Mesenchymal stem cell (in vitro differentiated cells and primary cell): ENCODE measurements around the gene MTG1.
"Not testable (repeated sequence)": the region's sequence is repeated elsewhere in the genome, so short reads cannot be mapped to it uniquely, and the experiment has no call there.

ENCODE experiments used
- DNase-seq: peaks from one replicate; pipeline ENCODE4 v3.0.0-alpha.2; 2013
- H2AFZ ChIP-seq: one replicate; pipeline ENCODE4 v1.6.1; 2013; ENCODE audit warnings: low read depth, mild to moderate bottlenecking, control low read depth, inconsistent platforms, low read length, moderate library complexity
- H2AK5ac ChIP-seq: 2 replicates; pipeline ENCODE4 v1.6.1; 2013; ENCODE audit warnings: low read length, moderate library complexity, mild to moderate bottlenecking, inconsistent platforms; ENCODE audit not compliant: severe bottlenecking
- H2BK120ac ChIP-seq: one replicate; pipeline ENCODE4 v1.6.1; 2013; ENCODE audit warnings: low read depth, mild to moderate bottlenecking, inconsistent platforms, low read length, moderate library complexity
- H2BK12ac ChIP-seq, 2 experiments: one replicate each; pipeline ENCODE4 v1.6.1; 2013; ENCODE audit warnings: inconsistent platforms in 2 of 2, low read length in 2 of 2, mild to moderate bottlenecking in 2 of 2, moderate library complexity in 2 of 2, control low read depth in 1 of 2
- H2BK15ac ChIP-seq: one replicate; pipeline ENCODE4 v1.6.1; 2013; ENCODE audit warnings: mild to moderate bottlenecking, low read depth, inconsistent platforms; ENCODE audit not compliant: poor library complexity, severe bottlenecking
- H2BK5ac ChIP-seq: 2 replicates; pipeline ENCODE4 v1.6.1; 2013; ENCODE audit warnings: low read depth, mild to moderate bottlenecking, low read length, control low read depth, inconsistent platforms; ENCODE audit not compliant: poor library complexity, severe bottlenecking
- H3K14ac ChIP-seq, 2 experiments: one replicate each; pipeline ENCODE4 v1.6.1; 2013; ENCODE audit warnings: inconsistent platforms in 2 of 2, low read length in 2 of 2, control low read depth in 1 of 2, mild to moderate bottlenecking in 1 of 2, moderate library complexity in 1 of 2
- H3K18ac ChIP-seq, 2 experiments: one replicate each; pipeline ENCODE4 v1.6.1; 2013; ENCODE audit warnings: inconsistent platforms in 2 of 2, low read length in 2 of 2, control low read depth in 1 of 2, low read depth in 1 of 2, mild to moderate bottlenecking in 1 of 2
- H3K23ac ChIP-seq, 2 experiments: one replicate each; pipeline ENCODE4 v1.6.1; 2013; ENCODE audit warnings: inconsistent platforms in 2 of 2, low read length in 2 of 2, mild to moderate bottlenecking in 2 of 2, moderate library complexity in 2 of 2, control low read depth in 1 of 2
- H3K27ac ChIP-seq: 2 replicates; pipeline ENCODE4 v1.5.1; 2013; ENCODE audit warnings: mild to moderate bottlenecking, moderate library complexity, low read length, control low read depth, inconsistent platforms; ENCODE audit not compliant: poor library complexity, severe bottlenecking
- H3K27me3 ChIP-seq, 2 experiments: 2 replicates each; pipeline versions ENCODE4 v1.6.1 to v1.7.0; 2013; ENCODE audit warnings: low read length in 2 of 2, mild to moderate bottlenecking in 2 of 2, moderate library complexity in 2 of 2, control low read depth in 1 of 2, inconsistent platforms in 1 of 2; ENCODE audit not compliant: control insufficient read depth in 1 of 2, insufficient read depth in 1 of 2
- H3K36me3 ChIP-seq, 2 experiments: 2 replicates each; pipeline versions ENCODE4 v1.6.1 to v1.7.0; 2013; ENCODE audit warnings: low read length in 2 of 2, control low read depth in 1 of 2, inconsistent platforms in 1 of 2, low read depth in 1 of 2, mild to moderate bottlenecking in 1 of 2; ENCODE audit not compliant: insufficient read depth in 2 of 2, control insufficient read depth in 1 of 2
- H3K4ac ChIP-seq, 2 experiments: one replicate each; pipeline ENCODE4 v1.6.1; 2013; ENCODE audit warnings: inconsistent platforms in 2 of 2, low read length in 2 of 2, mild to moderate bottlenecking in 2 of 2, moderate library complexity in 2 of 2, control low read depth in 1 of 2, low read depth in 1 of 2
- H3K4me1 ChIP-seq: 2 replicates; pipeline ENCODE4 v1.6.1; 2013; ENCODE audit warnings: low read depth, low read length, control low read depth; ENCODE audit not compliant: control insufficient read depth, insufficient read depth
- H3K4me2 ChIP-seq: 2 replicates; pipeline ENCODE4 v1.6.1; 2013; ENCODE audit warnings: low read length, mild to moderate bottlenecking, inconsistent platforms; ENCODE audit not compliant: poor library complexity, severe bottlenecking
- H3K4me3 ChIP-seq, 2 experiments: 2 replicates each; pipeline versions ENCODE4 v1.5.1 to v1.7.0; 2013; ENCODE audit warnings: low read length in 2 of 2, mild to moderate bottlenecking in 2 of 2, control low read depth in 1 of 2, low read depth in 1 of 2; ENCODE audit not compliant: insufficient read depth in 1 of 2
- H3K79me1 ChIP-seq: replicated peaks from 2 replicates; pipeline ENCODE4 v1.6.1; 2013; ENCODE audit warnings: mild to moderate bottlenecking, control low read depth, low read length, inconsistent platforms; ENCODE audit not compliant: poor library complexity, severe bottlenecking
- H3K9ac ChIP-seq: 2 replicates; pipeline ENCODE4 v1.7.0; 2013; ENCODE audit warnings: mild to moderate bottlenecking, low read length, moderate library complexity
- H3K9me3 ChIP-seq: 2 replicates; pipeline ENCODE4 v1.7.0; 2013; ENCODE audit warnings: mild to moderate bottlenecking, low read length; ENCODE audit not compliant: control insufficient read depth
- H4K8ac ChIP-seq: one replicate; pipeline ENCODE4 v1.6.1; 2013; ENCODE audit warnings: inconsistent platforms, mild to moderate bottlenecking, low read length, moderate library complexity
- H4K91ac ChIP-seq: one replicate; pipeline ENCODE4 v1.6.1; 2013; ENCODE audit warnings: mild to moderate bottlenecking, low read length, inconsistent platforms
- WGBS: methylation state at CpG from one replicate; pipeline ENCODE4 v1.1.7; 2013; ENCODE audit warnings: mixed read lengths; 5-methylcytosine and 5-hydroxymethylcytosine counted together

The MTG1 gene

DNA sequence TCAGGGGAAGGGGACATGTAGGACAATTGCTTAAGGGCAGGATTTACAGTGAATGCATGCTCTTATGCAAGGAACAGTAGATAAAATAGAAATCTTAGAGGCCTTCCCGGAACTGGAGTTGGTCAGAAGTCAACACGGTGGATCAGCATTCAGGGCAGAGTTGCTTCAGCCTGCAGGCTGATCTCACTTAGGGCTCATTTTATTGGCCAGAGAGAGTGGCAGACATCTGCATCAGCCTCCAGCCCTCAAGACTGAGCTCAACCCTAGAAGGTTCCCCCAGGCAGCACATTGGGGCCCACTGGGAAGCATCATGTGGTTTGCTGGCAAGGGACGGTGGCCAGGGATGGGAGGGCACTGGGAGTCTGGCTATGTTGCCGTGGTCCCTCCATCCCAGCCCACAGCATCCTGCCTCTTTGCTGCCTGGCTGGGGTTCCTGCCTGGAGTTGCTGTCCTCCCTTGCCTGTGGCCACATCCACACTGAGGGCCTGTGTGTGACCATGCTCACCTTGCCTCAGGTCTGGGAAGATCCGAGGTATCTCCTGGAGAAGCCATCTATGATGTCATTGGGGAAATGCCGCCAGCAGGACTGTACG, 72.8 kb downstream of the MTG1 start:
- no peak overlapping the region for H2BK15ac ChIP-seq
- no peak overlapping the region for H3K4ac ChIP-seq
- H4K8ac ChIP-seq: no peak overlapping the region
- no peak overlapping the region for H3K27ac ChIP-seq
- no peak overlapping the region for H4K91ac ChIP-seq
- H3K27me3 ChIP-seq: no peaks in the 10 kb centered on the region
- H3K14ac ChIP-seq: no peak overlapping the region
- DNase-seq: no peak
- no peak overlapping the region for H3K23ac ChIP-seq
- no peaks in the 10 kb centered on the region for H3K79me1 ChIP-seq
- 84% methylated on average over 7 of the region's 7 CpGs for WGBS
- H2BK5ac ChIP-seq: no peak overlapping the region
- no peaks in the 10 kb centered on the region for H3K9me3 ChIP-seq
- H2BK12ac ChIP-seq: no peak overlapping the region
- H3K4me1 ChIP-seq: no peaks in the 10 kb centered on the region
- H3K36me3 ChIP-seq: peaks cover 16 to 21% of the 10 kb centered on the region in 2 experiments
- no peak overlapping the region for H2AK5ac ChIP-seq
- H2AFZ ChIP-seq: no peak overlapping the region
- no peak overlapping the region for H3K4me3 ChIP-seq
- no peak overlapping the region for H2BK120ac ChIP-seq
- no peak overlapping the region for H3K4me2 ChIP-seq
- no peak overlapping the region for H3K18ac ChIP-seq
- no peak overlapping the region for H3K9ac ChIP-seq

DNA sequence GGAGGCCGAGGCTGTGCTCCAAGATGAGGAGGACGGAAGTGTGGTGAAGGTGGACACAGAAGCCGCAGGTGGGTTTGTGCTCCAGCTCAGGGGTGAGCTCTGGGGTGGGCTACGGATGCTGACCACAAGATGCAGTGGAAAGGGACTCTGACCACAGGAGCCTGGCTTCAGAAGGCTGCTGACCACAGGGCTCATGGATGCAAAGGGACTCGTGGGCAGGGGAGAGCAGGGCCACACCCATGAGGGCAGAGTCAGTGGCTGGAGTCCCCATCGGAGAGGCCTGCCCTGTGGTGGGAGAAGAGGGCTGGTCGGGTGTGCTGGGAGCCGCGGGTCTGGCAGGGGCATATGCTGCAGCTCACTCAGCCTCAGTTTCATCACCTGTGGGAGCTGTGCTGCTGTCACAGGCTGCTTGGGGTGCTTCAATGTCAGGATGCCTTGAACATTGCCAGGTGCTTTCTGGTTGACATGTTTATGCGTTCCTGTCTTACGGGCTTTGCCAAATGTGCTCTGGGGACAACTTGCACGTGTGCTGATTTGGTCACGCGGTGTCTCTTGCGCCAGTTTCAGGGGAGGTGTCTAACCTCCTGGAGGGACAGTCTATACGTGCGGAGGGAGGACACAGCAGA, 73.4 kb downstream of the MTG1 start:
- Histone ChIP-seq H3K27ac (no peak overlapping the region), H4K8ac (no peak overlapping the region), H3K79me1 (no peaks in the 10 kb centered on the region), H3K27me3 (no peaks in the 10 kb centered on the region), H3K9me3 (no peaks in the 10 kb centered on the region), H3K4me2 (no peak overlapping the region), H3K9ac (no peak overlapping the region), H2AK5ac (no peak overlapping the region), H3K18ac (no peak overlapping the region), H2BK120ac (no peak overlapping the region), H4K91ac (no peak overlapping the region), H2AFZ (no peak overlapping the region), H3K4me3 (no peak overlapping the region), H3K36me3 (peaks cover 16 to 21% of the 10 kb centered on the region in 2 experiments), H3K23ac (no peak overlapping the region), H2BK15ac (no peak overlapping the region), H3K14ac (no peak overlapping the region), H3K4ac (no peak overlapping the region), H2BK12ac (no peak overlapping the region), H2BK5ac (no peak overlapping the region), H3K4me1 (no peaks in the 10 kb centered on the region)
- 84% methylated on average over 17 of the region's 17 CpGs for WGBS
- no peak for DNase-seq

DNA sequence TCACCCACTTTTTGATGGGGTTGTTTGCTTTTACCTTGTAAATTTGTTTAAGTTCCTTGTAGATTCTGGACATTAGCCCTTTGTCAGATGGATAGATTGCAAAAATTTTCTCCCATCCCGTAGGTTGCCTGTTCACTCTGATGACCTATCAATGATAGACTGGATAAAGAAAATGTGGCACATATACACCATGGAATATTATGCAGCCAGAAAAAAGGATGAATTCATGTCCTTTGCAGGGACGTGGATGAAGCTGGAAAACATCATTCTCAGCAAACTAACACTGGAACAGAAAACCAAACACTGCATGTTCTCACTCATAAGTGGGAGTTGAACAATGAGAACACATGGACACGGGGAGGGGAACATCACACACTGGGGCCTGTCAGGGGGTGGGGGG, 75.2 kb downstream of the MTG1 start:
- 52% methylated on average over 2 of the region's 3 CpGs for WGBS
- H3K4ac ChIP-seq, H2BK5ac ChIP-seq, H3K27ac ChIP-seq, H2BK15ac ChIP-seq, H4K8ac ChIP-seq, H2AFZ ChIP-seq, DNase-seq, H2BK120ac ChIP-seq, H3K23ac ChIP-seq, H3K4me3 ChIP-seq, H3K4me1 ChIP-seq, H3K9ac ChIP-seq, H3K14ac ChIP-seq, H3K4me2 ChIP-seq, H2AK5ac ChIP-seq, H4K91ac ChIP-seq, H3K79me1 ChIP-seq, H2BK12ac ChIP-seq, H3K27me3 ChIP-seq, H3K18ac ChIP-seq, H3K9me3 ChIP-seq: not testable (repeated sequence)
- H3K36me3 ChIP-seq: peaks cover 16 to 21% of the 10 kb centered on the region in 2 experiments

DNA sequence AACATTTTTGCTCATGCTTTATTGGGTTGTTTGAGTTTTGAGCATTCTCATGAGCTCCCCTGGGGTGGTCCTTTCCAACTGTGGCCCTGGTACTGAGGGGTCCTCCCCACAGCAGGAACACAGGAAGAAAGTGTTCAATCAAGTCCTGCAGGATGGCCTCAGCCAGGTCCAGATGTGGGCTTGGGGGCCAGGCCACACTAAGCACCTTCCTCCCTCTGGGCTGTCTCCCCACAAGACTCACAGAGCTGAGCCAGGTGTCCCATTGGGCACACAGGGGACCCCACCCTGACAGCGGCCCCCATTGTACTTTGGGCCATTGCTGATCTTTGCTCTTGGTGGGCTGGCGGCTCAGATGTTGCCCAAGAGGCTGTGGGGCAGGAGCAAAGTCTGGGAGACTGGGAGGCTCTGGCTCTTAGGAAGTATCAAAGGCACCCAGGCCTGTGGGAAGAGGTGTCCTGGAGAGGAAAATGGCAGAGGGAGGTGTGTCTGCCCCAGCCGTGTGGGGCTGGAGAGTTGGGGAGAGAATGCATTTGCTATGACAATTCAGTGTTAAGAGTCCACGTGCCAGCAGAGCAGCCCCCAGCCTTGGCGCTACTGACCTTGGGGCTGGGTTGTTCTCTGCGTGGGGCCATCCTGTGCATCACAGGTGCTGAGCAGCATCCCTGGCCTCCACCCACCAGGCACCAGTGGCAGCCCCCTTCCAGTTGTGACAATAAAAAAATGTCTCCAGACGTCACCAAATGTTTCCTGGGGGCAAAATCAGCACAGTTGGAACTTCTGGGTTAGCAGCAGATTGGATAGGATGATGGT, 77.5 kb downstream of the MTG1 start:
- Histone ChIP-seq H3K27me3 (no peaks in the 10 kb centered on the region), H2BK12ac (no peak overlapping the region), H2AFZ (no peak overlapping the region), H3K4me2 (no peak overlapping the region), H2BK5ac (no peak overlapping the region), H4K8ac (no peak overlapping the region), H2AK5ac (no peak overlapping the region), H3K9me3 (no peaks in the 10 kb centered on the region), H3K14ac (no peak overlapping the region), H4K91ac (no peak overlapping the region), H2BK15ac (no peak overlapping the region), H3K4me1 (no peaks in the 10 kb centered on the region), H3K4me3 (no peak overlapping the region), H3K18ac (no peak overlapping the region), H3K23ac (no peak overlapping the region), H3K27ac (no peak overlapping the region), H2BK120ac (no peak overlapping the region), H3K4ac (no peak overlapping the region), H3K79me1 (no peaks in the 10 kb centered on the region), H3K36me3 (peaks cover 16% of the 10 kb centered on the region in 2 experiments), H3K9ac (no peak overlapping the region)
- WGBS: 70% methylated on average over 7 of the region's 7 CpGs
- DNase-seq: no peak
